Kidney tubule cell (primary cell): ENCODE results near the gene ANAPC13.

ENCODE experiments used
- DNase-seq: peaks from one replicate; pipeline ENCODE4 v3.0.0-alpha.2; 2018; ENCODE audit warnings: low spot score

ANAPC13 gene

GRCh38 chr3:134482622-134483021, 3.2 kb downstream of the ANAPC13 start:
- DNase-seq: no peak

GRCh38 chr3:134481166-134481565, 4.6 kb downstream of the ANAPC13 start:
- DNase-seq: no peak

GRCh38 chr3:134480546-134480945, 5.2 kb downstream of the ANAPC13 start:
- no peak for DNase-seq

GRCh38 chr3:134477938-134478337, 7.8 kb downstream of the ANAPC13 start:
- DNase-seq: peak; percentile 86

GRCh38 chr3:134477002-134477401, 8.8 kb downstream of the ANAPC13 start:
- DNase-seq: no peak

- peak; percentile 67 for DNase-seq
Measured at GRCh38 chr3:134476306-134476705, 9.5 kb downstream of the ANAPC13 start.

GRCh38 chr3:134474956-134475355, 10.8 kb downstream of the ANAPC13 start:
- DNase-seq: no peak

- peak; percentile 86 for DNase-seq
Measured at GRCh38 chr3:134473868-134474546, 11.8 kb downstream of the ANAPC13 start.

- DNase-seq: no peak
Measured at GRCh38 chr3:134472831-134473230, 13.0 kb downstream of the ANAPC13 start.

- DNase-seq: peak; percentile 52
Measured at GRCh38 chr3:134471521-134472193, 14.1 kb downstream of the ANAPC13 start.

- no peak for DNase-seq
Measured at GRCh38 chr3:134468519-134468918, 17.3 kb downstream of the ANAPC13 start.

GRCh38 chr3:134466331-134466730, 19.5 kb downstream of the ANAPC13 start:
- DNase-seq: no peak

GRCh38 chr3:134464689-134465365, 21.0 kb downstream of the ANAPC13 start:
- DNase-seq: no peak

GRCh38 chr3:134464064-134464688, 21.6 kb downstream of the ANAPC13 start:
- DNase-seq: no peak

- no peak for DNase-seq
Measured at GRCh38 chr3:134463676-134464063, 22.1 kb downstream of the ANAPC13 start.

- no peak for DNase-seq
Measured at GRCh38 chr3:134462331-134462941, 23.3 kb downstream of the ANAPC13 start.

- no peak for DNase-seq
Measured at GRCh38 chr3:134460965-134461364, 24.8 kb downstream of the ANAPC13 start.

- DNase-seq: no peak
Measured at GRCh38 chr3:134459562-134459961, 26.2 kb downstream of the ANAPC13 start.

GRCh38 chr3:134458406-134458945, 27.3 kb downstream of the ANAPC13 start:
- no peak for DNase-seq

GRCh38 chr3:134457376-134458074, 28.3 kb downstream of the ANAPC13 start:
- DNase-seq: no peak

GRCh38 chr3:134453631-134454030, 32.2 kb downstream of the ANAPC13 start:
- no peak for DNase-seq
